Fibroblast of peridontal ligament (primary cell): ENCODE results near the gene TECR.
"Not testable (repeated sequence)": the region's sequence is repeated elsewhere in the genome, so short reads cannot be mapped to it uniquely, and the experiment has no call there.

ENCODE experiments used
- DNase-seq: peaks from one replicate; pipeline ENCODE4 v3.0.0-alpha.2; 2010; ENCODE audit errors: extremely low read depth

Gene TECR

GRCh38 chr19:14529254-14530004 lies at the start of gene TECR:
TECR (plus strand) TSS chr19:14529594; CDS start chr19:14529697, 103 bp downstream.
- DNase-seq, result peak; percentile 100

- no peak for DNase-seq
These were observed 49.3 kb upstream of the TECR start for GRCh38 chr19:14479975-14480699.

- DNase-seq, result peak; percentile 39
These were observed 48.7 kb upstream of the TECR start for GRCh38 chr19:14480700-14481079.

- no peak for DNase-seq
These were observed 47.0 kb upstream of the TECR start for GRCh38 chr19:14482172-14482941.

- no peak for DNase-seq
These were observed 41.8 kb upstream of the TECR start for GRCh38 chr19:14487370-14488125.

GRCh38 chr19:14492756-14493337 lies 36.5 kb upstream of the TECR start:
- DNase-seq, result no peak

GRCh38 chr19:14494411-14494810 lies 35.0 kb upstream of the TECR start:
- no peak for DNase-seq

- no peak for DNase-seq
These were observed 34.3 kb upstream of the TECR start for GRCh38 chr19:14494910-14495671.

- DNase-seq, result no peak
These were observed 33.7 kb upstream of the TECR start for GRCh38 chr19:14495672-14496028.

- peak; percentile 97 for DNase-seq
These were observed 33.2 kb upstream of the TECR start, which contains the start of gene GIPC1 for GRCh38 chr19:14496029-14496833. GIPC1 (minus strand) TSS chr19:14496127; CDS start chr19:14482976, 13,151 bp downstream.

- DNase-seq, result no peak
These were observed 32.6 kb upstream of the TECR start for GRCh38 chr19:14496834-14497227.

GRCh38 chr19:14497228-14497921 lies 32.0 kb upstream of the TECR start:
- DNase-seq, result no peak

- DNase-seq, result no peak
These were observed 26.9 kb upstream of the TECR start for GRCh38 chr19:14502334-14503092.

GRCh38 chr19:14503285-14503684 lies 26.1 kb upstream of the TECR start:
- DNase-seq, result no peak

GRCh38 chr19:14504575-14504974 lies 24.8 kb upstream of the TECR start:
- DNase-seq, result not testable (repeated sequence)

GRCh38 chr19:14505488-14506239 lies 23.7 kb upstream of the TECR start:
- peak; percentile 41 for DNase-seq

GRCh38 chr19:14507704-14508542 lies 21.5 kb upstream of the TECR start:
- no peak for DNase-seq
